ENCODE results near the gene ARHGAP25.

DNA sequence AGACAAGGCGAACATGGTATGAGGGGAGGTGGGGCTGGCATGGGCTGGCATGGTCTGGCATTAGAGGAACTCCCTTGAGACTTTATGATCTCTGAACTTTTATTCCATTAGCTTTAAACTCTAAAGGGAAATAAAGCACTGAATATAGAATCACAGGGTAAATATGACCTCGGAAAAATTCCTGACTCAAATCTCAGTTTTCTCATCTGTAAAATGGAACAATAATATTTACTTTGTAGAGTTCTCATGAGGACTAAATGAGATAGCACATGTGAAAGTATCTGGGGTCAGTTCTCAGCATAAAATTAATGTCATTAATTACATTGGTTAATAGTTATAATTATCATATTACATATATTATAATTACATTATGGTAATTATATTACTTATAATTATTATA is 65.9 kb downstream of the ARHGAP25 start:
- TF ChIP-seq, protein P1, sequence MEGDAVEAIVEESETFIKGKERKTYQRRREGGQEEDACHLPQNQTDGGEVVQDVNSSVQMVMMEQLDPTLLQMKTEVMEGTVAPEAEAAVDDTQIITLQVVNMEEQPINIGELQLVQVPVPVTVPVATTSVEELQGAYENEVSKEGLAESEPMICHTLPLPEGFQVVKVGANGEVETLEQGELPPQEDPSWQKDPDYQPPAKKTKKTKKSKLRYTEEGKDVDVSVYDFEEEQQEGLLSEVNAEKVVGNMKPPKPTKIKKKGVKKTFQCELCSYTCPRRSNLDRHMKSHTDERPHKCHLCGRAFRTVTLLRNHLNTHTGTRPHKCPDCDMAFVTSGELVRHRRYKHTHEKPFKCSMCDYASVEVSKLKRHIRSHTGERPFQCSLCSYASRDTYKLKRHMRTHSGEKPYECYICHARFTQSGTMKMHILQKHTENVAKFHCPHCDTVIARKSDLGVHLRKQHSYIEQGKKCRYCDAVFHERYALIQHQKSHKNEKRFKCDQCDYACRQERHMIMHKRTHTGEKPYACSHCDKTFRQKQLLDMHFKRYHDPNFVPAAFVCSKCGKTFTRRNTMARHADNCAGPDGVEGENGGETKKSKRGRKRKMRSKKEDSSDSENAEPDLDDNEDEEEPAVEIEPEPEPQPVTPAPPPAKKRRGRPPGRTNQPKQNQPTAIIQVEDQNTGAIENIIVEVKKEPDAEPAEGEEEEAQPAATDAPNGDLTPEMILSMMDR (conservative IDR thresholded peaks at IDR 0.05; ENCODE audit: low read depth, low read length): no peak
- no peak for TF ChIP-seq EZH2 (IDR thresholded peaks at IDR 0.05; ENCODE audit: borderline replicate concordance, low read depth, low read length, poor library complexity, severe bottlenecking)

Data from A673 (cell line).